Progenitor cell of endocrine pancreas (in vitro differentiated cells): ENCODE measurements around the gene ANGEL2. TPM values are rescaled to one million over a fixed set of nuclear protein-coding genes. Genes with fewer than 3 reads are reported as not detected.

Source experiments
- DNase-seq: peaks from one replicate; pipeline ENCODE4 v3.0.0; 2021; ENCODE audit warnings: low spot score; ENCODE audit not compliant: unreplicated experiment
- H3K27ac Mint-ChIP-seq: 2 replicates; pipeline ENCODE4 v1.8.0; 2021; ENCODE audit warnings: mild to moderate bottlenecking, moderate library complexity, mixed read lengths
- H3K27me3 Mint-ChIP-seq: 2 replicates; pipeline ENCODE4 v1.8.0; 2021; ENCODE audit warnings: mixed read lengths
- H3K36me3 Mint-ChIP-seq: 2 replicates; pipeline ENCODE4 v1.8.0; 2022; ENCODE audit warnings: mixed read lengths; ENCODE audit not compliant: insufficient read depth
- H3K4me1 Mint-ChIP-seq: 2 replicates; pipeline ENCODE4 v1.8.0; 2021; ENCODE audit warnings: low read depth, mixed read lengths
- H3K4me3 Mint-ChIP-seq: 2 replicates; pipeline ENCODE4 v1.8.0; 2021; ENCODE audit warnings: low read depth, mild to moderate bottlenecking, moderate library complexity, mixed read lengths
- H3K9me3 Mint-ChIP-seq: 2 replicates; pipeline ENCODE4 v1.8.0; 2021; ENCODE audit warnings: low read depth, mixed read lengths
- CTCF ChIP-seq: fragments of 200-600 bp; sonication (generic); IDR thresholded peaks from one replicate; pipeline ENCODE4 v1.5.0; 2021; ENCODE audit warnings: antibody characterized with exemption, mild to moderate bottlenecking; ENCODE audit not compliant: unreplicated experiment
- total RNA-seq: library from RNA; stranded (reverse); gene quantifications from 2 replicates; pipeline ENCODE4 v1.2.1, GENCODE V29; 2021

Gene ANGEL2
- total RNA-seq, 1 donor from 2014 or later: 50.6 TPM

GRCh38 chr1:212979340-212980122 is 36.1 kb downstream of the ANGEL2 start:
- H3K27me3 Mint-ChIP-seq: no peaks in the 10 kb centered on the region
- no peak for DNase-seq
- H3K4me1 Mint-ChIP-seq: no peaks in the 10 kb centered on the region
- H3K9me3 Mint-ChIP-seq: no peaks in the 10 kb centered on the region
- H3K4me3 Mint-ChIP-seq: no peak overlapping the region
- H3K27ac Mint-ChIP-seq: no peak overlapping the region
- no peak for TF ChIP-seq CTCF
- peaks cover 7% of the 10 kb centered on the region for H3K36me3 Mint-ChIP-seq

- DNase-seq: no peak
- Mint-ChIP-seq H3K36me3 (peaks cover 9% of the 10 kb centered on the region), H3K27me3 (no peaks in the 10 kb centered on the region), H3K4me3 (no peak overlapping the region), H3K9me3 (no peaks in the 10 kb centered on the region), H3K27ac (no peak overlapping the region), H3K4me1 (no peaks in the 10 kb centered on the region)
- TF ChIP-seq CTCF: no peak
These were observed 37.7 kb downstream of the ANGEL2 start for GRCh38 chr1:212977781-212978645.

- H3K9me3 Mint-ChIP-seq: no peaks in the 10 kb centered on the region
These were observed 39.1 kb downstream of the ANGEL2 start for GRCh38 chr1:212976586-212976985.

GRCh38 chr1:212975111-212975918 is 40.4 kb downstream of the ANGEL2 start:
- no peak for TF ChIP-seq CTCF
- no peak for DNase-seq
- H3K36me3 Mint-ChIP-seq: peaks cover 9% of the 10 kb centered on the region
- H3K4me3 Mint-ChIP-seq: no peak overlapping the region
- H3K27ac Mint-ChIP-seq: no peak overlapping the region
- H3K27me3 Mint-ChIP-seq: no peaks in the 10 kb centered on the region
- no peaks in the 10 kb centered on the region for H3K9me3 Mint-ChIP-seq
- H3K4me1 Mint-ChIP-seq: no peaks in the 10 kb centered on the region

More at GRCh38 chr1:212976586-212976985, 39.1 kb downstream of the ANGEL2 start:
- peaks cover 9% of the 10 kb centered on the region for H3K36me3 Mint-ChIP-seq
- H3K4me1 Mint-ChIP-seq: no peaks in the 10 kb centered on the region
- H3K27ac Mint-ChIP-seq: no peak overlapping the region
- DNase-seq: no peak
- no peaks in the 10 kb centered on the region for H3K27me3 Mint-ChIP-seq
- no peak overlapping the region for H3K4me3 Mint-ChIP-seq
- no peak for TF ChIP-seq CTCF

- no peak overlapping the region for H3K4me3 Mint-ChIP-seq
- H3K4me1 Mint-ChIP-seq: no peaks in the 10 kb centered on the region
- no peak overlapping the region for H3K27ac Mint-ChIP-seq
- no peaks in the 10 kb centered on the region for H3K27me3 Mint-ChIP-seq
- DNase-seq: no peak
- no peaks in the 10 kb centered on the region for H3K9me3 Mint-ChIP-seq
- peaks cover 10% of the 10 kb centered on the region for H3K36me3 Mint-ChIP-seq
- no peak for TF ChIP-seq CTCF
These were observed 41.0 kb downstream of the ANGEL2 start for GRCh38 chr1:212974711-212975110.
